ENCODE data around the gene GATAD2B. TPM values are rescaled to one million over a fixed set of nuclear protein-coding genes. Genes with fewer than 3 reads are reported as not detected.

GATAD2B gene
- total and polyA plus RNA-seq, 2 of the 4 experiments (the other 2 are of a cell fraction) = 3.8 to 6.2 TPM

- intact Hi-C loops (cut with micrococcal nuclease) (no loop called here), in situ Hi-C loops (cut with MboI; ENCODE audit: low sequenced_read_pairs) (loop anchor here (25.0 kb wide), 1 partner anchor 422 kb away; the partner anchor contains the start of genes S100A3, S100A4, S100A5 and S100A6), dilution Hi-C loops (cut with HindIII; ENCODE audit: low sequenced_read_pairs, unreplicated experiment) (no loop called here)
- Histone ChIP-seq H3K23ac (ENCODE audit: low read depth, low read length) (peak overlapping the region; percentile 0; the same call in 1 of the 2 replicates), H3K27ac (ENCODE audit: insufficient read depth, low read length) (peak overlapping the region; percentile 57; the same call in 1 of the 2 replicates), H3K4ac (ENCODE audit: low read depth, low read length) (peak overlapping the region; percentile 81), H3K56ac (ENCODE audit: extremely low read depth, insufficient read depth, low read length) (no peak overlapping the region), H3K4me2 (ENCODE audit: low read depth, low read length) (peak overlapping the region; percentile 71), H3K9me1 (ENCODE audit: insufficient read depth, low read length) (peaks cover 25% of the 10 kb centered on the region), H2AK5ac (ENCODE audit: low read depth, low read length) (peak overlapping the region; percentile 12; the same call in 1 of the 2 replicates), H4K91ac (ENCODE audit: insufficient read depth, low read depth, low read length) (no peak overlapping the region), H2BK15ac (ENCODE audit: low read depth, low read length) (no peak overlapping the region; the same call in 2 of the 3 replicates), H3K9ac (ENCODE audit: low read depth, low read length) (peak overlapping the region; percentile 45), H2BK20ac (ENCODE audit: low read depth, low read length) (no peak overlapping the region), H2BK120ac (ENCODE audit: low read depth, low read length) (no peak overlapping the region), H3K18ac (ENCODE audit: low read depth, low read length) (no peak overlapping the region), H4K20me1 (ENCODE audit: insufficient read depth, low read length) (peaks cover 38% of the 10 kb centered on the region), H2AK9ac (replicated peaks; ENCODE audit: low read depth, low read length, poor library complexity) (peak overlapping the region; percentile 6), H3K9me3 (ENCODE audit: control insufficient read depth, insufficient read depth, low read length) (no peaks in the 10 kb centered on the region), H3K4me3 (ENCODE audit: insufficient read depth, low read depth, low read length) (no peak overlapping the region), H3K14ac (replicated peaks; ENCODE audit: low read depth, low read length) (peak overlapping the region; percentile 11), H3K4me1 (ENCODE audit: control insufficient read depth, insufficient read depth, low read length) (peaks cover 16% of the 10 kb centered on the region), H2AFZ (replicated peaks; ENCODE audit: low read length, poor library complexity) (peak overlapping the region; percentile 86), H4K5ac (ENCODE audit: low read depth, low read length) (peak overlapping the region; percentile 46; the same call in 1 of the 2 replicates), H4K8ac (ENCODE audit: low read depth in 2 of 2, low read length in 2 of 2) (peak overlapping the region in 1 of 2 experiments; percentile 86; a peak in 2 of 4 replicates), H3K36me3 (ENCODE audit: control insufficient read depth, insufficient read depth, low read length) (peaks cover 20% of the 10 kb centered on the region), H3K79me1 (ENCODE audit: low read depth in 1 of 2, low read length in 2 of 2) (peaks cover 14 to 77% of the 10 kb centered on the region in 2 experiments), H3K27me3 (ENCODE audit: control insufficient read depth, insufficient read depth, low read length) (no peaks in the 10 kb centered on the region), H2BK5ac (ENCODE audit: low read depth, low read length, poor library complexity, severe bottlenecking) (peak overlapping the region; percentile 46)
- TF ChIP-seq MAFK (IDR thresholded peaks at IDR 0.05; ENCODE audit: low read depth, low read length) = no peak
- no peak for TF ChIP-seq SMC3 (IDR thresholded peaks at IDR 0.05; ENCODE audit: low read depth, low read length)
- no peak for TF ChIP-seq NFE2L2 (IDR thresholded peaks at IDR 0.05; ENCODE audit: low read depth, low read length)
- TF ChIP-seq POLR2A (IDR thresholded peaks at IDR 0.05; ENCODE audit: low read depth, low read length) = no peak
- TF ChIP-seq RAD21 (IDR thresholded peaks at IDR 0.05; ENCODE audit: low read length) = no peak
- no peak for TF ChIP-seq CHD1 (IDR thresholded peaks at IDR 0.05; ENCODE audit: low read depth, low read length)
- TF ChIP-seq RFX5 (IDR thresholded peaks at IDR 0.05; ENCODE audit: low read depth, low read length) = no peak
- TF ChIP-seq CEBPB (IDR thresholded peaks at IDR 0.05; ENCODE audit: low read depth, low read length) = no peak
- no peak for TF ChIP-seq MXI1 (IDR thresholded peaks at IDR 0.05; ENCODE audit: borderline replicate concordance, low read depth, low read length)
- no peak for TF ChIP-seq FOS (IDR thresholded peaks at IDR 0.05; ENCODE audit: low read depth, low read length)
- no peak for TF ChIP-seq MAZ (IDR thresholded peaks at IDR 0.05; ENCODE audit: borderline replicate concordance, low read depth, low read length)
- no peak for TF ChIP-seq CTCF (conservative IDR thresholded peaks at IDR 0.05; ENCODE audit: low read depth, low read length)
- no peak for TF ChIP-seq USF2 (IDR thresholded peaks at IDR 0.05; ENCODE audit: low read depth, low read length)
- no peak for TF ChIP-seq RCOR1 (IDR thresholded peaks at IDR 0.05; ENCODE audit: insufficient replicate concordance, low read length)
- no peak for TF ChIP-seq ELK1 (IDR thresholded peaks at IDR 0.05; ENCODE audit: borderline replicate concordance, low read depth, low read length)
- no peak for ATAC-seq (ENCODE audit: low read depth)
- BruUV-seq (replicated peaks) = no TSS peak
- DNase-seq = no peak
- CTCF ChIA-PET = interaction anchor here (1.0 kb wide), 1 partner anchor 9 kb away, joined by 3 read pairs; the partner anchor contains the start of gene CREB3L4
- POLR2A ChIA-PET (ENCODE audit: unreplicated experiment) = interaction anchor here (1.3 kb wide), 1 partner anchor 32 kb away, joined by 3 read pairs; the partner anchor contains the start of gene RPS27
- WGBS, 2 experiments (ENCODE audit: extremely low coverage in 2 of 2, insufficient read length in 1 of 2) = no CpG with 5 or more reads among the region's 4 CpGs
Measured at GRCh38 chr1:153958961-153959260, 36.1 kb upstream of the GATAD2B start.
